Measurements from ENCODE around the gene PSMB10. TPM values are rescaled to one million over a fixed set of nuclear protein-coding genes. Genes with fewer than 3 reads are reported as not detected.

PSMB10 gene
- total RNA-seq, 4 donors from 2014 or later: 65.6 to 100 (median 68.6) TPM

DNA sequence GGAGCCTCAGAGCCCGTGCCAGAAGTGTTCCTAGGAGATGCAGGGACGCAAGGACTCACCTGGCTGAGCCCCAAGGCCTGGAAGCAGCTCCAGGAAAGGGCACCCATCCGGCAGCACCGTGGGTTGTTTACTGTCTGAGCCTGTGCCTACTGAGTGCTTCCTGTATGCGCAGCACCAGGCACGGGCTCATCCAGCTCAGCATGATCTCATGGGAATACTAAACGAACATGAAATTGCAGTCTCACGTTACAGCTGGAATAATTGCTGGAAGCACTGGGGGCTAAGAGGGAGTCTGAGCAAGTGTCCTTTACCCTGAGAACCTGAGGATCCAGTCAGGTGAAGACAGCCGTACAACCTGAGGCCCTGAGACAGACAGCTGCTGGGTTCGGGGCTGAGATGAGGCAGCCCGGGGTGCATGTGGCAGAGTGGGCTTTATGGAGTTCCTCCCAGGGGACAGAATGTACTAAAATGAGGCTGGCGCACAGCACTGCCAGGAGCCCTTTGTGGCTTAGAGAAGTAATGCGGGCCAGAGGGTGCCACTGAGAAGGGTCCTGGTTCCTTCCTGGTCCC is 10.4 kb downstream of the PSMB10 start:
- H3K4me3 ChIP-seq: no peak overlapping the region
- in situ Hi-C loops (cut with MboI; ENCODE audit: low pct_ligation_motif_present in 1 of 4, low pct_unique_long_range_greater_than_20kb in 1 of 4, low sequenced_read_pairs in 3 of 4) (loop anchor here in 2 of 4 donors (10.0 kb wide), 1 partner anchor 111 kb away; no protein-coding TSS in a partner anchor), intact Hi-C loops (cut with DNase I; ENCODE audit: low total_unique reads) (loop anchor here (10.0 kb wide), 1 partner anchor 111 kb away; no protein-coding TSS in a partner anchor)
- H3K27ac ChIP-seq: peak overlapping the region in 1 of 4 donors; percentile 12
- DNase-seq: no peak
- H3K4me1 ChIP-seq: no peaks in the 10 kb centered on the region
- no peaks in the 10 kb centered on the region for H3K9me3 ChIP-seq
- H3K36me3 ChIP-seq: peaks cover 0 to 8% (median 4%) of the 10 kb centered on the region in 4 donors
- H3K27me3 ChIP-seq: no peaks in the 10 kb centered on the region
- WGBS, 2 donors (ENCODE audit: low coverage in 1 of 2): 59% methylated on average over 13 of the region's 13 CpGs; no CpG with 5 or more reads in 1 of the 2 donors
- TF ChIP-seq, protein P1, sequence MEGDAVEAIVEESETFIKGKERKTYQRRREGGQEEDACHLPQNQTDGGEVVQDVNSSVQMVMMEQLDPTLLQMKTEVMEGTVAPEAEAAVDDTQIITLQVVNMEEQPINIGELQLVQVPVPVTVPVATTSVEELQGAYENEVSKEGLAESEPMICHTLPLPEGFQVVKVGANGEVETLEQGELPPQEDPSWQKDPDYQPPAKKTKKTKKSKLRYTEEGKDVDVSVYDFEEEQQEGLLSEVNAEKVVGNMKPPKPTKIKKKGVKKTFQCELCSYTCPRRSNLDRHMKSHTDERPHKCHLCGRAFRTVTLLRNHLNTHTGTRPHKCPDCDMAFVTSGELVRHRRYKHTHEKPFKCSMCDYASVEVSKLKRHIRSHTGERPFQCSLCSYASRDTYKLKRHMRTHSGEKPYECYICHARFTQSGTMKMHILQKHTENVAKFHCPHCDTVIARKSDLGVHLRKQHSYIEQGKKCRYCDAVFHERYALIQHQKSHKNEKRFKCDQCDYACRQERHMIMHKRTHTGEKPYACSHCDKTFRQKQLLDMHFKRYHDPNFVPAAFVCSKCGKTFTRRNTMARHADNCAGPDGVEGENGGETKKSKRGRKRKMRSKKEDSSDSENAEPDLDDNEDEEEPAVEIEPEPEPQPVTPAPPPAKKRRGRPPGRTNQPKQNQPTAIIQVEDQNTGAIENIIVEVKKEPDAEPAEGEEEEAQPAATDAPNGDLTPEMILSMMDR (IDR thresholded peaks at IDR 0.05): no peak
- TF ChIP-seq POLR2AphosphoS5 (IDR thresholded peaks at IDR 0.05): no peak
- TF ChIP-seq POLR2A (IDR thresholded peaks at IDR 0.05): no peak
- no peak for TF ChIP-seq EP300 (IDR thresholded peaks at IDR 0.05; ENCODE audit: low read depth)

- DNase-seq: no peak
- intact Hi-C loops (cut with DNase I; ENCODE audit: low total_unique reads): loop anchor here (10.0 kb wide), 1 partner anchor 110 kb away; no protein-coding TSS in a partner anchor
- TF ChIP-seq EP300 (IDR thresholded peaks at IDR 0.05; ENCODE audit: low read depth): no peak
- TF ChIP-seq POLR2A (IDR thresholded peaks at IDR 0.05): no peak
- no peak for TF ChIP-seq POLR2AphosphoS5 (IDR thresholded peaks at IDR 0.05)
- TF ChIP-seq, protein P1 (IDR thresholded peaks at IDR 0.05): no peak
- Histone ChIP-seq H3K27me3 (no peaks in the 10 kb centered on the region), H3K4me1 (no peaks in the 10 kb centered on the region), H3K27ac (no peak overlapping the region), H3K4me3 (no peak overlapping the region), H3K9me3 (no peaks in the 10 kb centered on the region), H3K36me3 (peaks cover 0 to 8% (median 4%) of the 10 kb centered on the region in 4 donors)
- WGBS, 2 donors (ENCODE audit: low coverage in 1 of 2): 94% methylated on average over 10 of the region's 10 CpGs; no CpG with 5 or more reads in 1 of the 2 donors
- in situ Hi-C loops (cut with MboI; ENCODE audit: low pct_ligation_motif_present in 1 of 4, low pct_unique_long_range_greater_than_20kb in 1 of 4, low sequenced_read_pairs in 3 of 4): loop anchor here in 2 of 4 donors (10.0 kb wide), 1 partner anchor 110 kb away; no protein-coding TSS in a partner anchor
Measured at GRCh38 chr16:67924140-67924906, 12.3 kb downstream of the PSMB10 start.

GRCh38 chr16:67923414-67924116 is 13.1 kb downstream of the PSMB10 start:
- H3K36me3 ChIP-seq: peaks cover 0 to 8% (median 4%) of the 10 kb centered on the region in 4 donors
- H3K27ac ChIP-seq: no peak overlapping the region
- in situ Hi-C loops (cut with MboI; ENCODE audit: low pct_ligation_motif_present in 1 of 4, low pct_unique_long_range_greater_than_20kb in 1 of 4, low sequenced_read_pairs in 3 of 4): loop anchor here in 2 of 4 donors (10.0 kb wide), 1 partner anchor 109 kb away; no protein-coding TSS in a partner anchor
- intact Hi-C loops (cut with DNase I; ENCODE audit: low total_unique reads): loop anchor here (10.0 kb wide), 1 partner anchor 109 kb away; no protein-coding TSS in a partner anchor
- 74 to 95% methylated on average over 3 to 9 of the region's 10 CpGs for WGBS, 2 donors (ENCODE audit: low coverage in 1 of 2)
- H3K9me3 ChIP-seq: no peaks in the 10 kb centered on the region
- no peak for DNase-seq
- no peak overlapping the region for H3K4me3 ChIP-seq
- TF ChIP-seq POLR2AphosphoS5 (IDR thresholded peaks at IDR 0.05) (no peak), EP300 (IDR thresholded peaks at IDR 0.05; ENCODE audit: low read depth) (no peak), POLR2A (IDR thresholded peaks at IDR 0.05) (no peak)
- TF ChIP-seq, protein P1 (IDR thresholded peaks at IDR 0.05): no peak
- no peaks in the 10 kb centered on the region for H3K4me1 ChIP-seq
- no peaks in the 10 kb centered on the region for H3K27me3 ChIP-seq
